ENCODE measurements around the gene MREG.

- TF ChIP-seq CTCF (IDR thresholded peaks at IDR 0.05), result no peak
- TF ChIP-seq EZH2phosphoT487 (IDR thresholded peaks at IDR 0.05), result no peak
- TF ChIP-seq EZH2 (IDR thresholded peaks at IDR 0.05), result no peak
These were observed 40.1 kb downstream of the MREG start for GRCh38 chr2:215973145-215973792.

Data from neural progenitor cell (in vitro differentiated cells).